Embryonic facial prominence (tissue), 1 donor: ENCODE data around the gene LIMK2.
"Not testable (repeated sequence)": the region's sequence is repeated elsewhere in the genome, so short reads cannot be mapped to it uniquely, and the experiment has no call there.

Source experiments
- DNase-seq: peaks from one replicate; pipeline ENCODE4 v3.0.0-alpha.2; 2016; ENCODE audit errors: extremely low spot score

LIMK2 gene

GRCh38 chr22:31290494-31291471 lies 78.7 kb downstream of the LIMK2 start:
- DNase-seq, result peak; percentile 79

GRCh38 chr22:31291481-31292235 lies 79.6 kb downstream of the LIMK2 start:
- DNase-seq, result no peak

GRCh38 chr22:31292236-31292989 lies 80.3 kb downstream of the LIMK2 start, which contains the start of gene PIK3IP1:
Gene PIK3IP1, minus strand, starts transcription at chr22:31292488. Its CDS starts 144 bp downstream, at chr22:31292344.
- no peak for DNase-seq

GRCh38 chr22:31295360-31295759 lies 83.3 kb downstream of the LIMK2 start:
- no peak for DNase-seq

- no peak for DNase-seq
Measured at GRCh38 chr22:31295831-31296657, 83.9 kb downstream of the LIMK2 start.

GRCh38 chr22:31300896-31301295 lies 88.8 kb downstream of the LIMK2 start:
- no peak for DNase-seq

GRCh38 chr22:31302006-31302405 lies 89.9 kb downstream of the LIMK2 start:
- no peak for DNase-seq

- no peak for DNase-seq
Measured at GRCh38 chr22:31302537-31302936, 90.4 kb downstream of the LIMK2 start.

- no peak for DNase-seq
Measured at GRCh38 chr22:31305194-31305593, 93.1 kb downstream of the LIMK2 start.

GRCh38 chr22:31308181-31308580 lies 96.1 kb downstream of the LIMK2 start:
- no peak for DNase-seq

GRCh38 chr22:31313366-31314147 lies 101.5 kb downstream of the LIMK2 start:
- DNase-seq, result peak; percentile 56

- DNase-seq, result not testable (repeated sequence)
Measured at GRCh38 chr22:31314220-31314619, 102.1 kb downstream of the LIMK2 start.

- no peak for DNase-seq
Measured at GRCh38 chr22:31321421-31321820, 109.3 kb downstream of the LIMK2 start.

- no peak for DNase-seq
Measured at GRCh38 chr22:31323578-31324550, 111.8 kb downstream of the LIMK2 start.

GRCh38 chr22:31326877-31327276 lies 114.8 kb downstream of the LIMK2 start:
- DNase-seq, result no peak

- no peak for DNase-seq
Measured at GRCh38 chr22:31327806-31328543, 115.9 kb downstream of the LIMK2 start.

- no peak for DNase-seq
Measured at GRCh38 chr22:31328544-31328960, 116.5 kb downstream of the LIMK2 start.

GRCh38 chr22:31329029-31329428 lies 116.9 kb downstream of the LIMK2 start:
- DNase-seq, result no peak
